OCI-LY1 (cell line): ENCODE results near the gene LANCL2.

Experiments used
- CTCF ChIP-seq: fragments of 200-600 bp; sonication (generic), shearing (Covaris generic); IDR thresholded peaks from 2 replicates; pipeline ENCODE4 v1.5.1; 2017; ENCODE audit warnings: mild to moderate bottlenecking, antibody characterized with exemption, low read length, moderate library complexity, mixed read lengths
- EZH2 ChIP-seq: fragments of 200-600 bp; sonication (generic), shearing (Covaris generic); IDR thresholded peaks from 2 replicates; pipeline ENCODE4 v1.8.0; 2017; ENCODE audit warnings: borderline replicate concordance, mixed run types, mild to moderate bottlenecking, antibody characterized with exemption, low read length, moderate library complexity, mixed read lengths

- TF ChIP-seq CTCF (no peak), EZH2 (no peak)
These were observed 62.7 kb downstream of the LANCL2 start for GRCh38 chr7:55427800-55428199.
